ENCODE data around the gene PGRMC2. TPM values are rescaled to one million over a fixed set of nuclear protein-coding genes. Genes with fewer than 3 reads are reported as not detected.
A peak's percentile ranks its signal among the peaks of the same experiment; 100 is the strongest.

Gene PGRMC2
- total RNA-seq, 3 donors from 2014 or later, result 31.3 to 35.5 (median 32.9) TPM

GRCh38 chr4:128289523-128290158 lies 2.0 kb upstream of the PGRMC2 start:
- H3K36me3 Mint-ChIP-seq (ENCODE audit: insufficient read depth), result no peaks in the 10 kb centered on the region
- no peaks in the 10 kb centered on the region for H3K27me3 Mint-ChIP-seq (ENCODE audit: low read depth)
- H3K9me3 Mint-ChIP-seq, result no peaks in the 10 kb centered on the region
- no peak overlapping the region for H3K4me3 Mint-ChIP-seq
- peaks cover 27% of the 10 kb centered on the region for H3K4me1 Mint-ChIP-seq (ENCODE audit: low read depth)
- DNase-seq (no peak), ATAC-seq (no peak)

DNA sequence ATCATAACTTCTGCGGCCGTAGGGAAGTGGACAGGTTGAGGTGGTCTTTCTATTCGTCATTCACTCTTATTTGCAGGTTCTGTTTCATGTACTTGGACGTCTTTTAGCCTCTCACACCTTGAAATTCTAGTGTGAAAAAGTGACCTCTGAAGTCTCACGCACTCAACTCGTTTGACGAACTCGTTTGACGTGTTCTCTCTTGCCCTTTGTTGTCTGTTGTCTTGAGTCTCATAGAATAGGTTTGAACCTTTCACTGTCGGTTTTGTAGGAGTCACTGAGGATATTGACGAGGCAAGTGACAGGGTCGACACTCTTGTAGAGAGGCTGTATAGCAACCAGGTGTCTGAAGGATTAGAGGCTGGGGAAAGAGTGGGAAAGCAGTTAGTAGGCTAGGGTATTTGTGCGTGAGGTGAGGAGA lies 1.1 kb upstream of the PGRMC2 start:
- Mint-ChIP-seq H3K4me1 (ENCODE audit: low read depth) (peaks cover 30% of the 10 kb centered on the region), H3K36me3 (ENCODE audit: insufficient read depth) (peaks cover 2% of the 10 kb centered on the region), H3K9me3 (no peaks in the 10 kb centered on the region), H3K27me3 (ENCODE audit: low read depth) (no peaks in the 10 kb centered on the region), H3K4me3 (peak overlapping the region; percentile 98)
- ATAC-seq (no peak), DNase-seq (peak; percentile 6)

DNA sequence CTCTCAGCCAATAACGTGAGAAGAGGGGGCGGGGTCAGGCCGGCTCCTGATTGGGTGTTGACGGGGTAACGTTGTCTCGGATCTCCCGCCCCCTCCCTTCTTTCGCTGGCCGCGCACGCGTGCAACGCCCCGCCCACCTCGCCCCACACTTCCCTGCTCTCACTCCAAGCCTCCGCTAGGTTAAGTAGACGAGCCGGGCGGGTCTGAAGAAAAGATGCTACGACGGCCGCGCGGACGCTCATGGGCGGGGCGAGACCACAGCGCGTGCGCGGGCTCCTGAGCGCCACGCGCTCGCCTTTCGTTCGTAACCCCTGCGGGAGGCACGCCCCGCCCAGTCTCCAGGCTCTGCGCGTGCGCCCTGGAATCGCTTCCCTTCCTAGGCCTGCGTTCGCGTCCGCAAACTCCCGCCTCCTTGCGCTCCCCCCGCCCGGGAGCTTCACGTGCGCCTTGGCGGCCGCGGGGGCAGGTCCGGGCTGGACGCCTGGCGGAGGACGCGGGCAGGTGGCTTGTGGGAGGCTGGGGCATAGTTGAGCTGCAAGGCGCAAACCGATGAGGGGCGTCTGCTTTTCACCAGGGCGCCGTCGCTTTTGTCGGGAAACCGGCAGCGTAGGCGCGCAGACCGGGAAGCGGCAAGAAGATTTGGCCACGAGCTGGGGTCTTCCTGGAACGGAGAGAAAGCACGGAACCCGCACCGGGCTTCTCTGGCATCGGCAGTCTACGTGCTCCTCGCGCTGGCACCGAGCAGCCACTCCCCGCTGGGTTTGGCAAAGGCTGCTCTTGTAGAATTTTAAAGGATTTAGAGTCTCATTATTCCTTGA lies 467 bp upstream of the PGRMC2 start:
- DNase-seq (peak; percentile 100), ATAC-seq (peak; percentile 88 to 89)
- H3K4me3 Mint-ChIP-seq, result peak overlapping the region; percentile 98
- peaks cover 2% of the 10 kb centered on the region for H3K36me3 Mint-ChIP-seq (ENCODE audit: insufficient read depth)
- H3K27me3 Mint-ChIP-seq (ENCODE audit: low read depth), result no peaks in the 10 kb centered on the region
- no peaks in the 10 kb centered on the region for H3K9me3 Mint-ChIP-seq
- H3K4me1 Mint-ChIP-seq (ENCODE audit: low read depth), result peaks cover 31% of the 10 kb centered on the region

DNA sequence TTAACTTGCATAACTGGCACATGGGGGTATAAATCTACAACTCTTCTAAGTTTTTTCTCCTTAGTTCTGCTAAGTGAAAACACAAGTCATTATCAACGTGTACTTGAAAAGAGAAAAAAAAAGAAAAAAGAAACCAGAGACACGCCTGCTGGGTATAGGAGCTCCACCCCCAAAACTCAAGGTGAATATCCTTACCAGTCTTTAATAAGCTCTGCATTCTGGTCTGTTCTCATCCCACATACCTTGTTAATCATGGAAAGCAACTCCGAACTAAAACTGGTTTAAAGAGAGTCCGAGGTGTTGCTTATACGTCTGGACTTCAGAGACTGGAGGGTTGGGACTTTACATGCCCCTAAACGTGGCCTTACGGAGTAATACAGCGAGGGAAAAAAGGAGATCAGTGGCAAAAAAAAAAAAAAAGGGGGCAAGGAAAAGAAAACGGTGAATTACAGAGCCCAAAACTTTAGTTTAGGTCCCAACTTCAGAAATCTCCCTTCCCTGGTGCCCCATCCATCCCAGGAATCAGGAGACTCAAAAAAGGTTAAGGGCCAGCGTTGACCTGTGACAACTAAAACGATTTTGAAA lies 1.0 kb downstream of the PGRMC2 start:
- no peaks in the 10 kb centered on the region for H3K9me3 Mint-ChIP-seq
- H3K4me3 Mint-ChIP-seq, result peak overlapping the region; percentile 98
- H3K4me1 Mint-ChIP-seq (ENCODE audit: low read depth), result peaks cover 35% of the 10 kb centered on the region
- no peaks in the 10 kb centered on the region for H3K27me3 Mint-ChIP-seq (ENCODE audit: low read depth)
- DNase-seq, result no peak
- peaks cover 6% of the 10 kb centered on the region for H3K36me3 Mint-ChIP-seq (ENCODE audit: insufficient read depth)
- no peak for ATAC-seq

DNA sequence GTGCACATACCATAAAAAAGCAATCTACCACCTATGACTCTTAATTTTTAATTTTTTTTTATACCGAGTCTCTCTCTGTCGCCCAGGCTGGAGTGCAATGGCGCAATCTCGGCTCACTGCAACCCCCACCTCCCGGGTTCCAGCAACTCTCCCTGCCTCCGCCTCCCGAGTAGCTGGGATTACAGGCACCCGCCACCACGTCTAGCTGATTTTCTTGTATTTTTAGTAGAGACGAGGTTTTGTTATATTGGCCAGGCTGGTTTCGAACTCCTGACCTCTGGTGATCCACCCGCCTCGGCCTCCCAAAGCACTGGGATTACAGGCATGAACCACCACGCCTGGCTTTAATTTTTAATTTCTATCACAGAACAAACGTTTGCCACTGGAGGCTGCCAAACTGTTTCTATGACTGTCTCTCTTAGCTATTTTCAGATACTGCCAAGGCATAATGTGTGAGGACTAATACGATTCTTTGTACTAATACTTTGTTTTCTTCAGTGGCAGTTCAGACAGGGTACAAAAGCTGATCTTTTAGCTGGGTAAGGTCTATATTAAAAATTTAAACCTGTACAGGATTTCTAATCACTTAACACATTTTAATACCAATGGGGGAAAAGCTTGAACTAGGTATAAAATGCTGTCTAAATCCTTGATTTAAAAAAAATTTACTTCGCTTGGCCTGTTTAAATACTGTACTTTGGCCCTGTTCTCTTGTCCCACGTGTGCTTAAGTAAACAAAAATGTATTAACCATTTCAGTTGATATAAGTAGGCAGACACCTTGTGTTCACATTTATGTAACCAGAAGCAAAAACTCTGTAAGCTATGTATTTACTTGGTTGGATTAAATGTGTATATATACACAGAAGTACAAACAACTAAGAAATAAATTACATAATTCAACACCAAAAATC lies 2.3 kb downstream of the PGRMC2 start:
- Mint-ChIP-seq H3K27me3 (ENCODE audit: low read depth) (no peaks in the 10 kb centered on the region), H3K4me1 (ENCODE audit: low read depth) (peaks cover 44% of the 10 kb centered on the region), H3K36me3 (ENCODE audit: insufficient read depth) (peaks cover 10% of the 10 kb centered on the region), H3K9me3 (no peaks in the 10 kb centered on the region), H3K4me3 (peak overlapping the region; percentile 98)
- no peak for ATAC-seq
- DNase-seq, result no peak

GRCh38 chr4:128284317-128284716 lies 3.3 kb downstream of the PGRMC2 start:
- Mint-ChIP-seq H3K27me3 (ENCODE audit: low read depth) (no peaks in the 10 kb centered on the region), H3K4me1 (ENCODE audit: low read depth) (peaks cover 50% of the 10 kb centered on the region), H3K36me3 (ENCODE audit: insufficient read depth) (peaks cover 13% of the 10 kb centered on the region), H3K9me3 (no peaks in the 10 kb centered on the region), H3K4me3 (no peak overlapping the region)
- DNase-seq (no peak), ATAC-seq (no peak)

DNA sequence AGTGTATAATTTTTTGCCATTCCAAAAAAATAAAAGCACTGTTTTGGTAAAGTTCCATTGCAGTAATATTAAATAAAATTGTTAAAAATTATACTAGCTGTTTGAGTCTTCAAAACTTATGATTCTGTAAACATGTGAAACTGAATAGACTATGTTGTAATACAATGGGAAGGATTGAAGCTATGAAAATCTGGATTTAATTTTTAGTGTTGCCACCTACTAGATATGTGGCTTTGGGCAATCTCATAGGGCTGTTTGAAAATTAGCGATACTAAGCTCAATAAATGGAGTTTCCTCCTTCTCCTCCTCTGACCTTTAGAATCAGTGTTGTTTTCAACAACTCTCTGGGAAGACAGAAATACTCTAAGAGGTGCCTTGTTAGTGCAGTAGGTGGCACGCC lies 4.5 kb downstream of the PGRMC2 start:
- Mint-ChIP-seq H3K36me3 (ENCODE audit: insufficient read depth) (peaks cover 13% of the 10 kb centered on the region), H3K4me1 (ENCODE audit: low read depth) (peaks cover 47% of the 10 kb centered on the region), H3K9me3 (no peaks in the 10 kb centered on the region), H3K27me3 (ENCODE audit: low read depth) (no peaks in the 10 kb centered on the region), H3K4me3 (no peak overlapping the region)
- DNase-seq, result no peak
- no peak for ATAC-seq

DNA sequence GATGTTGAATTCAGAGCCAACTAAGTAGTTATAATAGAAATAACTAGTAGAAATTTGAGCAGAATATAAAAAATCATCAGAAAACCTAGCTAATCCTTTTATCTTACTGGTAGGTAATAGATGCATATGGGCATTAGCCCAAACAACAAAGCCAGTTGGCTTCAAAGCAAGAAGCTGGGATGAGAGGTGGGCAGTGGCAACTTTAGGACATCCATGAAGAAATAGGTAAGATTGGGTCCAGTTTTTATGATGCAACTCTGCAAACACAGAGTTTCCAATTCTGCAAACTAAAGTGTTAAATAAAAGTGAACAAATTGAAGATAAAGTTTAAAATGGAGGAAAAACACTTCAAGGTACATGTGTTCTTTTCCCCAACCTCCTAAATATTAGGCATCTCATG lies 5.1 kb downstream of the PGRMC2 start:
- Mint-ChIP-seq H3K4me1 (ENCODE audit: low read depth) (peaks cover 47% of the 10 kb centered on the region), H3K4me3 (no peak overlapping the region), H3K27me3 (ENCODE audit: low read depth) (no peaks in the 10 kb centered on the region), H3K9me3 (no peaks in the 10 kb centered on the region), H3K36me3 (ENCODE audit: insufficient read depth) (peaks cover 13% of the 10 kb centered on the region)
- DNase-seq (no peak), ATAC-seq (no peak)

DNA sequence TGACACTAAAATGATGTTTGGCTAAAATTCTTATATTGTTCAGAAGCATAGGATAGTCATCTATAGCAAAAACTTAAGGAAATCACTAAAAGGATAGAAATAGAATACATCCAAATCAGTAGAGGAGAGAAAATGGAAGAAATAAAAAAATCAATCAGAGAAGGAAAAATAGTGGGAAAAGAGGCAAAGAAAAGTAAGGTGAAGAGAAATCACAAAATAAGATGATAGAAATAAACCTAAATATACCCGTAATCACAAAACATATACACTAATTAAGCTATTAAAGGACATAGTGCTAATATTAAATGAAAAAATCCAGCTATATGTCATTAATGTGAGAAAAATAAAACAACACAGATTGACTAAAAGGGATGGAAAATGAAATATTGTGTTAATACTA lies 6.3 kb downstream of the PGRMC2 start:
- Mint-ChIP-seq H3K4me3 (no peak overlapping the region), H3K4me1 (ENCODE audit: low read depth) (peaks cover 46% of the 10 kb centered on the region), H3K27me3 (ENCODE audit: low read depth) (no peaks in the 10 kb centered on the region), H3K9me3 (no peaks in the 10 kb centered on the region), H3K36me3 (ENCODE audit: insufficient read depth) (peaks cover 13% of the 10 kb centered on the region)
- ATAC-seq (no peak), DNase-seq (no peak)

DNA sequence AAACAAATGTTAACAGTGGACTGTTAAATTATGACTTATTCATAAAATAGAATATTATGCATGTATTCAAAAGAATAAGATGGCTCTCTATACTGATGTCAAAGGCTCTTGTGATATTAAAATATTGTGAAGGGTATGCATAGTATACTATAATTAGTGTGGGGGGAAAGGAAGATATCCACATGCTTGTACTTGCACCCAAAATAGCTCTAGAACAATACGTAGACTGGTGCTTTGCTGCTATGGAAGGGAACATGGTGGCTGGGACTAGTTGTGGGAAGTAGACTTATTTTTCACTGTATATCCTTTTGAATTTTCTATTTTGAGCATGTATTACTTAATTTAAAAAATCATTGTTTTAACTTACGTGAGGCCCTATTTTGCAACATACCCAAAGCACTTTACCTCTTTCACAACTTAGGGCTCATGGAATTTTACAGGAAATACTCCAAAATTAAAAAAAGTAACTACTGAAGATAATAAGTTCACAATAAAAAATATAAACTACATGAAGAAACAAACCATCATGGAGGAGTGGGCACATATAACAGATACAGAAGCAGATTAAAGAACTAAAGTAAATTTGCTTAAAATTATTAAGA lies 7.9 kb downstream of the PGRMC2 start:
- ATAC-seq (no peak), DNase-seq (no peak)
- H3K4me1 Mint-ChIP-seq (ENCODE audit: low read depth), result peaks cover 32% of the 10 kb centered on the region
- H3K36me3 Mint-ChIP-seq (ENCODE audit: insufficient read depth), result peaks cover 13% of the 10 kb centered on the region
- H3K4me3 Mint-ChIP-seq, result no peak overlapping the region
- no peaks in the 10 kb centered on the region for H3K27me3 Mint-ChIP-seq (ENCODE audit: low read depth)
- H3K9me3 Mint-ChIP-seq, result no peaks in the 10 kb centered on the region

GRCh38 chr4:128277856-128278255 lies 9.8 kb downstream of the PGRMC2 start:
- H3K9me3 Mint-ChIP-seq, result no peaks in the 10 kb centered on the region
- ATAC-seq (no peak), DNase-seq (no peak)
- no peak overlapping the region for H3K4me3 Mint-ChIP-seq
- H3K27me3 Mint-ChIP-seq (ENCODE audit: low read depth), result no peaks in the 10 kb centered on the region
- H3K4me1 Mint-ChIP-seq (ENCODE audit: low read depth), result peaks cover 29% of the 10 kb centered on the region
- peaks cover 11% of the 10 kb centered on the region for H3K36me3 Mint-ChIP-seq (ENCODE audit: insufficient read depth)

GRCh38 chr4:128275346-128275745 lies 12.3 kb downstream of the PGRMC2 start:
- ATAC-seq (no peak), DNase-seq (no peak)
- Mint-ChIP-seq H3K4me3 (no peak overlapping the region), H3K27me3 (ENCODE audit: low read depth) (no peaks in the 10 kb centered on the region), H3K36me3 (ENCODE audit: insufficient read depth) (peaks cover 15% of the 10 kb centered on the region), H3K4me1 (ENCODE audit: low read depth) (peaks cover 17% of the 10 kb centered on the region), H3K9me3 (no peaks in the 10 kb centered on the region)

GRCh38 chr4:128271551-128271950 lies 16.1 kb downstream of the PGRMC2 start:
- Mint-ChIP-seq H3K4me3 (no peak overlapping the region), H3K9me3 (no peaks in the 10 kb centered on the region), H3K4me1 (ENCODE audit: low read depth) (peaks cover 3% of the 10 kb centered on the region), H3K36me3 (ENCODE audit: insufficient read depth) (peaks cover 12% of the 10 kb centered on the region), H3K27me3 (ENCODE audit: low read depth) (no peaks in the 10 kb centered on the region)
- DNase-seq, result no peak
- no peak for ATAC-seq

DNA sequence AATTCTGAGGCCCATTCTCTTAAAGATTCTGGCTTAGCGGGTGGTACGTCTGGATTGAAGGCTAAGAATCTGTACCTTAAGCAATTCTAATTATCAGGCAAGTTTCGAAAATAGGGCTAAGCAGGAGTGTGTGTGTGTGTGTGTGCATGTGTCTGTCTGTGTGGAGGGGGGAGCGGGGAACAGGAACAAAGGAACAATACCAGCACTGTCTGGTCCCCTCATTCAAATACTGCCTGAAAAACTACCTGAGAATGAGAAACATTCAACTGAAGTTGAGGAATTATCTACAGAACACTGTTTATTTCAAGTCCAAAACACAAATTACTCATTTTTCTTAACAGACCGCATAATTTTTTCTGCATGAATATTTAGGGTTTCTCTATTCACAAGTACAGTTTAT lies 18.6 kb downstream of the PGRMC2 start:
- Mint-ChIP-seq H3K9me3 (peaks cover 14% of the 10 kb centered on the region), H3K36me3 (ENCODE audit: insufficient read depth) (peaks cover 12% of the 10 kb centered on the region), H3K4me1 (ENCODE audit: low read depth) (peaks cover 2% of the 10 kb centered on the region), H3K27me3 (ENCODE audit: low read depth) (peaks cover 2% of the 10 kb centered on the region), H3K4me3 (no peak overlapping the region)
- DNase-seq (no peak), ATAC-seq (no peak)
